ENCODE data around the gene GNB5. TPM values are rescaled to one million over a fixed set of nuclear protein-coding genes. Genes with fewer than 3 reads are reported as not detected.
"Not testable (repeated sequence)": the region's sequence is repeated elsewhere in the genome, so short reads cannot be mapped to it uniquely, and the experiment has no call there.

GNB5 gene
- total RNA-seq, 1 experiment from 2014 or later = 26.0 TPM

DNA sequence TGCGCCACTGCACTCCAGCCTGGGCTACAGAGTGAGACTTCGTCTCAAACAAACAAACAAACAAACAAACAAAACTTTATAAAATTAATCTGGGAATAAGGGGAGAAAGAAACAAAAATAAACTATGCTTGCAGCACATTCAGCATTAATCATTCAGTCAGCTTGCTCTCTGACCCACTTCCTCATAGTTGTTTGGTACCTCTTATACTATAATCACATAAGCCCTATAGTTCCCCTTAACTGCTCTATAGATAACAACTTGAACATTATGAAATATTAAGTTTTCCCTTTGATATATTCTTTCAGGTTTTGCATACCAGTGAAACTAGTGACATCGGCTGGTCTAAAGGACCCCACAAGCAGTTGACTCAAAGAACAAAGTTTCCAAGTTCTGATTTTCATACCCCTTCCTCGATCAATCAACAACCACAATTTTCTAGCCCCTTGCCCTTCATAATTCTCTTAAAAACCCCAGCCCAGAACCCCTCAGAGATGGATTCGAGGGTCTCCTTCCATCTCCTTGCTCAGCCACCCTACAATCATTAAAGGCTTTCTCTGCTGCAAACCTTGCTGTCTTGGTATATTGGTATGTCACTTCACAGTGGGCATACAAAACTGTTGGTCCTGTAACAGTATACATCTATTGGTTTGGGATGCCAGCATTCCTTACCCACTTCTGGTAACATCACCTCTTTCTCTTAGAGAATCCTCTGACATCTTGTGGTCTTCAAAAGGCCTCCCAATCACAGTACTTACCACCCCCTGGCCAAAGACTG is 105.0 kb downstream of the GNB5 start:
- H3K4me2 ChIP-seq = no peak overlapping the region
- no peak for DNase-seq
- H2AFZ ChIP-seq = no peak overlapping the region
- intact Hi-C loops (cut with micrococcal nuclease; ENCODE audit: unreplicated experiment) = no loop called here
- no peak overlapping the region for H3K27ac ChIP-seq
- H3K4me3 ChIP-seq = no peak overlapping the region
- H3K9me2 ChIP-seq (ENCODE audit: insufficient read depth) = no peaks in the 10 kb centered on the region
- no peaks in the 10 kb centered on the region for H3K27me3 ChIP-seq (ENCODE audit: insufficient read depth, low read depth)
- TF ChIP-seq, protein P1, sequence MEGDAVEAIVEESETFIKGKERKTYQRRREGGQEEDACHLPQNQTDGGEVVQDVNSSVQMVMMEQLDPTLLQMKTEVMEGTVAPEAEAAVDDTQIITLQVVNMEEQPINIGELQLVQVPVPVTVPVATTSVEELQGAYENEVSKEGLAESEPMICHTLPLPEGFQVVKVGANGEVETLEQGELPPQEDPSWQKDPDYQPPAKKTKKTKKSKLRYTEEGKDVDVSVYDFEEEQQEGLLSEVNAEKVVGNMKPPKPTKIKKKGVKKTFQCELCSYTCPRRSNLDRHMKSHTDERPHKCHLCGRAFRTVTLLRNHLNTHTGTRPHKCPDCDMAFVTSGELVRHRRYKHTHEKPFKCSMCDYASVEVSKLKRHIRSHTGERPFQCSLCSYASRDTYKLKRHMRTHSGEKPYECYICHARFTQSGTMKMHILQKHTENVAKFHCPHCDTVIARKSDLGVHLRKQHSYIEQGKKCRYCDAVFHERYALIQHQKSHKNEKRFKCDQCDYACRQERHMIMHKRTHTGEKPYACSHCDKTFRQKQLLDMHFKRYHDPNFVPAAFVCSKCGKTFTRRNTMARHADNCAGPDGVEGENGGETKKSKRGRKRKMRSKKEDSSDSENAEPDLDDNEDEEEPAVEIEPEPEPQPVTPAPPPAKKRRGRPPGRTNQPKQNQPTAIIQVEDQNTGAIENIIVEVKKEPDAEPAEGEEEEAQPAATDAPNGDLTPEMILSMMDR (conservative IDR thresholded peaks at IDR 0.05) = no peak
- TF ChIP-seq EZH2 (IDR thresholded peaks at IDR 0.05; ENCODE audit: low read depth) = no peak
- H3F3A ChIP-seq (ENCODE audit: insufficient read depth, low read depth) = no peaks in the 10 kb centered on the region
- H4K20me1 ChIP-seq (ENCODE audit: insufficient read depth) = no peaks in the 10 kb centered on the region
- POLR2A ChIA-PET (ENCODE audit: unreplicated experiment) = no interaction called here
- H3K79me2 ChIP-seq (ENCODE audit: low read depth) = no peaks in the 10 kb centered on the region
- CTCF ChIA-PET = no interaction called here
- peaks cover 9% of the 10 kb centered on the region; the same call in 1 of the 2 replicates for H3K9me3 ChIP-seq (ENCODE audit: insufficient read depth, low read depth)
- H3K4me1 ChIP-seq (replicated peaks; ENCODE audit: insufficient read depth) = no peaks in the 10 kb centered on the region
- no peaks in the 10 kb centered on the region for H3K36me3 ChIP-seq (ENCODE audit: low read depth)
- no TSS peak for BruUV-seq (replicated peaks)

DNA sequence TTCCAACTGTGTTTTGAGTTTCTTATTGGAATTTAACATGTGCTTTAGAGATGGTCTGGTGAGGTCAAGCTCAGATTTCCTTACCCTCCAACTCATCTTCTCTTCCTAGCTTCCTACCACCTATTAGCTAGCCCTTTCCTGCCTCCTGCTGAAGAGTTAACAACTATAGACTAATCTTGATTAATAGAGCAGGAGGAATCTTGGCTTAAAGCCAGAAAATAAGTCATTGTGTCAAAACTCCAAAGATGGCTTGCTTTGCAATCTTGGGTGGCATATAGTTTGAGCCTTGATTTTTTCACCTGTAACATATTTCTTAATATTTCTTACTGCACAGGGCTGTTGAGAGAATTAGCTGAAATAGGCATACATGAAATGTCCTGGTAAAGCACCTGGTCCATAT is 105.9 kb downstream of the GNB5 start:
- Histone ChIP-seq H3K9me2 (ENCODE audit: insufficient read depth) (no peaks in the 10 kb centered on the region), H4K20me1 (ENCODE audit: insufficient read depth) (no peaks in the 10 kb centered on the region), H3K4me3 (no peak overlapping the region), H3K79me2 (ENCODE audit: low read depth) (no peaks in the 10 kb centered on the region), H3K4me2 (no peak overlapping the region), H3K27ac (no peak overlapping the region), H3K4me1 (replicated peaks; ENCODE audit: insufficient read depth) (no peaks in the 10 kb centered on the region), H3F3A (ENCODE audit: insufficient read depth, low read depth) (no peaks in the 10 kb centered on the region), H3K9me3 (ENCODE audit: insufficient read depth, low read depth) (peaks cover 8% of the 10 kb centered on the region; the same call in 1 of the 2 replicates), H2AFZ (no peak overlapping the region), H3K27me3 (ENCODE audit: insufficient read depth, low read depth) (no peaks in the 10 kb centered on the region), H3K36me3 (ENCODE audit: low read depth) (no peaks in the 10 kb centered on the region)
- no peak for DNase-seq
- BruUV-seq (replicated peaks) = no TSS peak
- intact Hi-C loops (cut with micrococcal nuclease; ENCODE audit: unreplicated experiment) = no loop called here
- ChIA-PET CTCF (no interaction called here), POLR2A (ENCODE audit: unreplicated experiment) (no interaction called here)
- TF ChIP-seq EZH2 (IDR thresholded peaks at IDR 0.05; ENCODE audit: low read depth) = no peak
- TF ChIP-seq, protein P1 (conservative IDR thresholded peaks at IDR 0.05) = no peak

DNA sequence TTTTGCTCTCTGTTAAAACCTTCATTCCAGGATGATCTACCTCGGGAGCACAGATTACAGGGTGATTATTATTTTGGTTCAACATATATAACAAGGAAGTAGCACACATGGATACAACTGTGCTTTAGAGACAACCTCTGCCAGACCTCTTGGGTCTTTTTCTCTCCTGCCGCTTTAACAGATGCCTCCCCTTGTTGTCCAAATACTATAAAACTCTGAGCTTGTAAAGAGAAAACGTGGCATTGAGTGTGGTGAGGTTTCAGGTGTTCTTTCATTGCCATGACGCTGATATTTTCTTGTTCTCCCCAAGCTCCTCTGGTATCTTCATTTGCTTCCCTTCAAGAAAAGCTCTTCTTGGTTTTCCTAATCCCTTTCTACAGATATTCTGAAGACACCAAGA is 107.6 kb downstream of the GNB5 start:
- Histone ChIP-seq H3K9me2 (ENCODE audit: insufficient read depth) (no peaks in the 10 kb centered on the region), H3K9me3 (ENCODE audit: insufficient read depth, low read depth) (peaks cover 6% of the 10 kb centered on the region; the same call in 1 of the 2 replicates), H3K27me3 (ENCODE audit: insufficient read depth, low read depth) (no peaks in the 10 kb centered on the region), H2AFZ (no peak overlapping the region), H4K20me1 (ENCODE audit: insufficient read depth) (no peaks in the 10 kb centered on the region), H3K4me1 (replicated peaks; ENCODE audit: insufficient read depth) (no peaks in the 10 kb centered on the region), H3K79me2 (ENCODE audit: low read depth) (no peaks in the 10 kb centered on the region), H3K4me2 (no peak overlapping the region), H3K27ac (no peak overlapping the region), H3K36me3 (ENCODE audit: low read depth) (no peaks in the 10 kb centered on the region), H3F3A (ENCODE audit: insufficient read depth, low read depth) (no peaks in the 10 kb centered on the region), H3K4me3 (no peak overlapping the region)
- intact Hi-C loops (cut with micrococcal nuclease; ENCODE audit: unreplicated experiment) = no loop called here
- CTCF ChIA-PET = interaction anchor here (0.7 kb wide), 1 partner anchor 324 kb away, joined by 3 read pairs; no protein-coding TSS in a partner anchor
- BruUV-seq (replicated peaks) = no TSS peak
- no peak for DNase-seq
- POLR2A ChIA-PET (ENCODE audit: unreplicated experiment) = interaction anchor here (0.6 kb wide), 1 partner anchor 248 kb away, joined by 5 read pairs; no protein-coding TSS in a partner anchor
- TF ChIP-seq EZH2 (IDR thresholded peaks at IDR 0.05; ENCODE audit: low read depth) = no peak
- TF ChIP-seq, protein P1 (conservative IDR thresholded peaks at IDR 0.05) = no peak

DNA sequence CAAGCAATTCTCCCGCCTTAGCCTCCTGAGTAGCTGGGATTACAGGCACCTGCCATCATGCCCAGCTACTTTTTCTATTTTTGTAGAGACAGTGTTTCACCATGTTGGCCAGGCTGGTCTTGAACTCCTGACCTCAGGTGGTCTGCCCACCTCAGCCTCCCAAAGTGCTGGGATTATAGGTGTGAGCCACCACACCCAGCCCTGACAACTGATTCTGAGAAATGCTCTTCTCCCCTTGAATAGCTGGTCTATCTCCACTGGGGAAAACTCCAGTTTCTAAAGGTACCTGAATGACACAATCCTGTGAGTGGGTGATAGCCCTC is 108.2 kb downstream of the GNB5 start:
- H3K9me3 ChIP-seq (ENCODE audit: insufficient read depth, low read depth); H3K27me3 ChIP-seq (ENCODE audit: insufficient read depth, low read depth); H2AFZ ChIP-seq; DNase-seq; H3F3A ChIP-seq (ENCODE audit: insufficient read depth, low read depth); intact Hi-C loops (cut with micrococcal nuclease; ENCODE audit: unreplicated experiment); H3K9me2 ChIP-seq (ENCODE audit: insufficient read depth); BruUV-seq (replicated peaks); H3K4me3 ChIP-seq; CTCF ChIA-PET; H3K79me2 ChIP-seq (ENCODE audit: low read depth); H3K27ac ChIP-seq; H3K4me1 ChIP-seq (replicated peaks; ENCODE audit: insufficient read depth); H3K4me2 ChIP-seq; H3K36me3 ChIP-seq (ENCODE audit: low read depth); H4K20me1 ChIP-seq (ENCODE audit: insufficient read depth): not testable (repeated sequence)
- POLR2A ChIA-PET (ENCODE audit: unreplicated experiment) = interaction anchor here (0.6 kb wide), 1 partner anchor 248 kb away, joined by 5 read pairs; no protein-coding TSS in a partner anchor
